Measurements from ENCODE around the gene MRPS23.

DNA sequence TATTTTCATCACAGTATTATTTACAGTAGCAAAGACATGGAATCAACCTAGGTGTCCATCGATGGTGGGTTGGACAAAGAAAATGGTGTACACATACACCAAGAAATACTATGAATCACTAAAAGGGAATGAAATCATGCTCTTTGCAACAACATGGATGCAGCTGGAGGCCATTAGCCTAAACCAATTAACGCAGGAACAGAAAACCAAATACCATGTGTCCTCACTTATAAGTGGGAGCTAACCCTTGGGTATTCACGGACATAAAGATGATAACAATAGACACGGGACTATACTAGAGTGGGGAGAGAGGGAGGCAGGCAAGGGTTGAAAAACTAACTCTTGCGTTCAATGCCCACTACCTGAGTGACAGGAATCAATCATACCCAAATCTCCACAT lies 41.0 kb downstream of the MRPS23 start:
- TF ChIP-seq, protein P1, sequence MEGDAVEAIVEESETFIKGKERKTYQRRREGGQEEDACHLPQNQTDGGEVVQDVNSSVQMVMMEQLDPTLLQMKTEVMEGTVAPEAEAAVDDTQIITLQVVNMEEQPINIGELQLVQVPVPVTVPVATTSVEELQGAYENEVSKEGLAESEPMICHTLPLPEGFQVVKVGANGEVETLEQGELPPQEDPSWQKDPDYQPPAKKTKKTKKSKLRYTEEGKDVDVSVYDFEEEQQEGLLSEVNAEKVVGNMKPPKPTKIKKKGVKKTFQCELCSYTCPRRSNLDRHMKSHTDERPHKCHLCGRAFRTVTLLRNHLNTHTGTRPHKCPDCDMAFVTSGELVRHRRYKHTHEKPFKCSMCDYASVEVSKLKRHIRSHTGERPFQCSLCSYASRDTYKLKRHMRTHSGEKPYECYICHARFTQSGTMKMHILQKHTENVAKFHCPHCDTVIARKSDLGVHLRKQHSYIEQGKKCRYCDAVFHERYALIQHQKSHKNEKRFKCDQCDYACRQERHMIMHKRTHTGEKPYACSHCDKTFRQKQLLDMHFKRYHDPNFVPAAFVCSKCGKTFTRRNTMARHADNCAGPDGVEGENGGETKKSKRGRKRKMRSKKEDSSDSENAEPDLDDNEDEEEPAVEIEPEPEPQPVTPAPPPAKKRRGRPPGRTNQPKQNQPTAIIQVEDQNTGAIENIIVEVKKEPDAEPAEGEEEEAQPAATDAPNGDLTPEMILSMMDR (IDR thresholded peaks at IDR 0.05): no peak
- no peak for TF ChIP-seq EP300 (IDR thresholded peaks at IDR 0.05)
- TF ChIP-seq RFX5 (IDR thresholded peaks at IDR 0.05): no peak
- no peak for TF ChIP-seq MYC (IDR thresholded peaks at IDR 0.05; ENCODE audit: borderline replicate concordance, low read length)
- no peak for TF ChIP-seq RAD21 (conservative IDR thresholded peaks at IDR 0.05 in 1 of 2, IDR thresholded peaks at IDR 0.05 in 1 of 2)

All from A549 (cell line).